Measurements from ENCODE around the gene RGS11. TPM values are rescaled to one million over a fixed set of nuclear protein-coding genes. Genes with fewer than 3 reads are reported as not detected.
"Not testable (repeated sequence)": the region's sequence is repeated elsewhere in the genome, so short reads cannot be mapped to it uniquely, and the experiment has no call there.

RGS11 gene
- total RNA-seq, 1 donor from 2014 or later, result 32.6 TPM

GRCh38 chr16:262121-262745 lies 13.5 kb downstream of the RGS11 start:
- DNase-seq (ENCODE audit: low spot score in 2 of 2), result no peak
- no peak overlapping the region for H3K4me3 ChIP-seq
- no peaks in the 10 kb centered on the region for H3K27me3 ChIP-seq
- intact Hi-C loops (cut with DNase I), result no loop called here
- no peaks in the 10 kb centered on the region for H3K4me1 ChIP-seq
- H3K27ac ChIP-seq, result no peak overlapping the region
- H3K9me3 ChIP-seq, result no peaks in the 10 kb centered on the region
- no peak for TF ChIP-seq CTCF (IDR thresholded peaks at IDR 0.05)
- peaks cover 53 to 70% of the 10 kb centered on the region in 2 donors for H3K36me3 ChIP-seq

- intact Hi-C loops (cut with DNase I), result no loop called here
- peaks cover 53 to 72% of the 10 kb centered on the region in 2 donors for H3K36me3 ChIP-seq
- no peaks in the 10 kb centered on the region for H3K27me3 ChIP-seq
- H3K4me1 ChIP-seq, result no peaks in the 10 kb centered on the region
- no peak overlapping the region for H3K4me3 ChIP-seq
- no peak for TF ChIP-seq CTCF (IDR thresholded peaks at IDR 0.05)
- H3K9me3 ChIP-seq, result no peaks in the 10 kb centered on the region
- DNase-seq (ENCODE audit: low spot score in 2 of 2), result no peak
- no peak overlapping the region for H3K27ac ChIP-seq
Observed at GRCh38 chr16:261031-261691, 14.6 kb downstream of the RGS11 start.

- Histone ChIP-seq H3K27me3 (no peaks in the 10 kb centered on the region), H3K4me1 (no peaks in the 10 kb centered on the region), H3K4me3 (no peak overlapping the region), H3K9me3 (no peaks in the 10 kb centered on the region), H3K27ac (no peak overlapping the region), H3K36me3 (peaks cover 56 to 78% of the 10 kb centered on the region in 2 donors)
- no peak for DNase-seq (ENCODE audit: low spot score in 2 of 2)
- no peak for TF ChIP-seq CTCF (IDR thresholded peaks at IDR 0.05)
- intact Hi-C loops (cut with DNase I), result no loop called here
Observed at GRCh38 chr16:260326-260725, 15.4 kb downstream of the RGS11 start.

GRCh38 chr16:259814-260253 lies 15.9 kb downstream of the RGS11 start:
- no peak for TF ChIP-seq CTCF (IDR thresholded peaks at IDR 0.05)
- Histone ChIP-seq H3K9me3 (no peaks in the 10 kb centered on the region), H3K4me1 (no peaks in the 10 kb centered on the region), H3K4me3 (no peak overlapping the region), H3K27ac (no peak overlapping the region), H3K36me3 (peaks cover 57 to 77% of the 10 kb centered on the region in 2 donors), H3K27me3 (no peaks in the 10 kb centered on the region)
- intact Hi-C loops (cut with DNase I), result no loop called here
- DNase-seq (ENCODE audit: low spot score in 2 of 2), result no peak

- H3K27me3 ChIP-seq, result no peaks in the 10 kb centered on the region
- no peaks in the 10 kb centered on the region for H3K9me3 ChIP-seq
- peaks cover 57 to 76% of the 10 kb centered on the region in 2 donors for H3K36me3 ChIP-seq
- intact Hi-C loops (cut with DNase I), result no loop called here
- TF ChIP-seq CTCF (IDR thresholded peaks at IDR 0.05), result no peak
- no peak overlapping the region for H3K27ac ChIP-seq
- no peaks in the 10 kb centered on the region for H3K4me1 ChIP-seq
- DNase-seq (ENCODE audit: low spot score in 2 of 2), result no peak
- H3K4me3 ChIP-seq, result no peak overlapping the region
Observed at GRCh38 chr16:259226-259625, 16.5 kb downstream of the RGS11 start.

- H3K4me3 ChIP-seq; H3K4me1 ChIP-seq; H3K27me3 ChIP-seq; DNase-seq (ENCODE audit: low spot score in 2 of 2); H3K27ac ChIP-seq; intact Hi-C loops (cut with DNase I); H3K9me3 ChIP-seq: not testable (repeated sequence)
- H3K36me3 ChIP-seq, result peaks cover 51 to 72% of the 10 kb centered on the region in 2 donors
Observed at GRCh38 chr16:258091-258490, 17.7 kb downstream of the RGS11 start.
